Epidermal melanocyte (primary cell): Measurements from ENCODE around the gene RANBP9.

Experiments
- DNase-seq: peaks from one replicate; pipeline ENCODE4 v3.0.0; 2011; ENCODE audit warnings: low spot score; ENCODE audit not compliant: insufficient read length

Gene RANBP9

DNA sequence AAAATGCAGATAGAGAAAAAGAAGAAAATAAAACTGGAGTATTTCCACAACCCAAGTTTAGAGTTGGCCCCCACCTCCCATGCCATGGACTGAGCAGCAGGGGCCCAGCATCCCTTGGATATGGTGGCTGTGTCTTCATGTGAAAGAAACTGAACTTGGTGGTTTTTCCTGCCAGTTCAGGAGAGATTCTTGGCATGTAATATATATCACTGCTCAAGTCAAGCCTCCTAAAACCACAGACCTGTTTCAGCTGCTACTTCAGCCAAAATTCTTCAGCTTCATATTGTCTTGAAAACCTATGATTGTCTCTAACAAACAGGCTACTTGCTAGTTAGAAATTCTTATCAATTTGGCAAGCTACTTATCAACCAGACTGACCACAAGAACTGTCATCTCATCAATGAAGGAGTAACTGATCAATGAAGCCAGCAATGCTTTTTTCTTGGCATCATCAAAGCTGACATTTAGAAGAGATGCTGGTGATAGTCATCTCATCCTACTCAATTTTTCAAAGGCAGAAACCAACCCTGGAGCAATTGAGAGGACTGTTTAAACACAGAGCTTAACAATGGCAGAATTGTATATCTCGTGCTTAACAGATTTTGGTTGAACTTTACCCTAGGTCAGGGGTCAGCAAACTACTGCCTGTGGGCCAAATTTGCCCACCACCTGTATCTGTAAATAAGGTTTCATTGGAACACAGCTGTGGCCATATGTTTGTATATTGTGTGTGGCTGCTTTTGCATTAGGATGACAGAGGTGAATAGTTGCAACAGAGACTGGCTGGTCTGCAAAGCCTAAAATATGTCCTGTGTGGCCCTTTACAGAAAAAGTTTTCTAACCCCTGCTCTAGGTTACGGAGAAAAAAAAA, 106.9 kb downstream of the RANBP9 start:
- no peak for DNase-seq

DNA sequence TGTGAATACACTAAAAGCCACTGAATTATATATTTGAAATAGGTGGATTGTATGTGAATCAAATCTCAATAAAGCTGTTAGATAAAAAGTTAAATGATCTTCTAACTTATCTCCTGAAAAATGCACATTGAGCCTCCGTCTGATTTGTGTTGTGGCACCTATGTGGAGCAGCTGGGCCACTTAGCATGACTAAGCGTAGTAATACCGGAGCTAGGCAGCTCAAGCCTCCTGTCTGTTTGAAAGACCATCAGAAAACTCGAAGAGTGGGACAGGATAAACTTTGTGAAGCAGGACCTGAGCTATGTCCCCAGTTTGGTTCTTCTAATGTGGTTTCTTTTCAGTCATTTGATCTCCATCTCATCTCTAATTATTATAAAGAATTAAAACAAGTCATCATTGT, 107.5 kb downstream of the RANBP9 start:
- DNase-seq: no peak

DNA sequence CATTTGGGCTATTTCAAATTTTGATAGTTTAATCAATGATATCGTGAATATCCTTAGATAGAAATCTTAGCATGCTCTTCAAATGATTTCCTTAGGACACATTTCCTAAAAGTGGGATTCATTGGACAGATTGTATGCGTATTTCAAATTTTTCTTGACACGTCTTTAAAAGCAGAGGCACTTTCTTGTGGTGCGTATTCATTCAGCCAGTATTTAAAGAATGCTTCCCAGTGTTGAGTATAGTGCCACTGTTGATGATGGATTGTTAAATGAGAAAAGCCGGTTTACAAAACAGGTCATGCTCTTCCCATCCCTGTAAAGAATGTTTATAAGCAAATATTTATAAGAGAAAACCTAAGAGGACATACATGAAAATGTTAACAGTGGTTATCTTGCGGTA, 111.6 kb downstream of the RANBP9 start:
- DNase-seq: no peak

DNA sequence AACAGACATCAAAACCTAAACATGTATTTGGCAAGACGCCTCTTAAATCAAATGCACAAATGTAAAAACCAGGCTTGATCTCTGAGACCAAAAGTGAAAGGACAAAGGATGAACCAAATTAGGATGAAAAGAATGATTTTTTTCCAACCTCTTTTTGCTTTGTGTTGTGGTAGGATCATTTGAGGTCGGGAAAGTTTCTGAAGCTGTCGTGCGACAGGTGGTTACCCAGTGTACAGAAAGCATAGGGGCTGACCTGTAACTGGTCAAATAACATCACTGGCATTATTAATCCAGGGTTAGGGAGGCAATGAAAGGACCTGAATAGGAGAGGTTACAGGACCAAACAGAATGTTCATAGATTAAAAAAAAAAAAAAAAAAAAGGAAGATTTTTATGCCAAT, 114.6 kb downstream of the RANBP9 start:
- DNase-seq: no peak

DNA sequence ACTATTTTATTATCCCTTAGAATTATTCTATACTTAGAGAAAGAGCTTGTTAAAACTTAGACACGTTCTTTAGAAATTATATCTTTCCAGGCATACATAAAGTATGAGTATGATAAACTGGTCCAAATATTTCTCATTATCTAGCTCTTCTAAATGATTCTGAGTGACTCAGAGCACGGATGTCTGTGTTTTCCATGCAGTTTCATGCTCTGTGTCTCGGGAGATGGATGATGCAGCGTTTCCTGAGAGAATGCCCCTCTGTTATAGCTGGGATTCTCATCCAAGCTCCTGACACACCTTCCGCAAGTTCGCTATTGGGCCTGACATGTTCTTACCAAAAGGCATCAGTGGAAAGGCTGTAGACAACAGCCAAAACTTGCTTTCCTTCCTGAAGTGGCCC, 117.9 kb downstream of the RANBP9 start:
- DNase-seq: no peak

DNA sequence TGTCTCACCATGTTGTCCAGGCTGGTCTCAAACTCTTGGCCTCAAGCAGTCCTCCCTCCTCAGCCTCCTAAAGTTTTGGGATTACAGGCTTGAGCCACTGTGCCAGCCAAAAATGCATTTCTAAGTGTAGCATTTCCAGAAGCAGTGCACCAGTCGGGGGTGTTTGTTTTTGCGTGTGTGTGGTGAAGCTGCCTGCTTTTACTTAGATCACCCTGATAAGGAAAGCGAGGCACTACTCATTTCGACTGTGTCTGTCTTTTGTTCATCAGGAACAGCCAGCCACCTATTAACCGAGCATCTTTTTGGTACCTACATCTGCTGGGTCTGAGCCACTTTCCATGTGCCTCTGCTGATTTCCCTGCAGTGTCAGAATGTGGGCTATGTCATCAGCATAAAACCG, 118.5 kb downstream of the RANBP9 start:
- DNase-seq: no peak

DNA sequence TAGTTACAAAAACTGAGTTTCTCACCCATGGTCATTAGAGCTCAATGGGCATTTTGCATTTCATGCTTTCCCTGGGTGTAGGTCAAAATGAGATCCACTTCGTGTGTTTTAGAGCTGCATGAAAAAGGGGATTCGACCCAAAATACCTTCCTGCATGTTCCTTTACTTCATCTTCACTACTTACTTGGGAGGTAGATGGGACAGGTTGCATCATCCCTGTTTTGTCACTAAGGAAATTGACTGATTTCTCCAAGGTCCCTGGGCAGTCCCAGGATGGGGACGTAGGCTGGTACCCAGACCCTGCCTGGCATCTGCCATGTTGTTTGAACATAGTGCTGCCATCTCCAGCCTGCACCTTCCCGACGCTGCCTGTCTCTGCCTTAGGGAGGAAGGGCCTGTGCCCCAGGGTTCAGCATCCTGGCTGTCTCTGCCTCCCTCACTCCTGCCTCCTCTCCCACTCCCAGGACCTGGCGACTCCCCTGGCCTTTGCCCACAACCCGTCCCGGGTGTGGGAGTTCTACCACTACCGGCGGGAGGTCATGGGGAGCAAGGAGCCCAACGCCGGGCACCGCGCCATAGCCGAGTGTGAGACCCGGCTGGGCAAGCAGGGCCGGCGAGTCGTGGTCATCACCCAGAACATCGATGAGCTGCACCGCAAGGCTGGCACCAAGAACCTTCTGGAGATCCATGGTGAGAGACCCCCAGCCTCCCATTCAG, 120.3 kb downstream of the RANBP9 start:
- no peak for DNase-seq

DNA sequence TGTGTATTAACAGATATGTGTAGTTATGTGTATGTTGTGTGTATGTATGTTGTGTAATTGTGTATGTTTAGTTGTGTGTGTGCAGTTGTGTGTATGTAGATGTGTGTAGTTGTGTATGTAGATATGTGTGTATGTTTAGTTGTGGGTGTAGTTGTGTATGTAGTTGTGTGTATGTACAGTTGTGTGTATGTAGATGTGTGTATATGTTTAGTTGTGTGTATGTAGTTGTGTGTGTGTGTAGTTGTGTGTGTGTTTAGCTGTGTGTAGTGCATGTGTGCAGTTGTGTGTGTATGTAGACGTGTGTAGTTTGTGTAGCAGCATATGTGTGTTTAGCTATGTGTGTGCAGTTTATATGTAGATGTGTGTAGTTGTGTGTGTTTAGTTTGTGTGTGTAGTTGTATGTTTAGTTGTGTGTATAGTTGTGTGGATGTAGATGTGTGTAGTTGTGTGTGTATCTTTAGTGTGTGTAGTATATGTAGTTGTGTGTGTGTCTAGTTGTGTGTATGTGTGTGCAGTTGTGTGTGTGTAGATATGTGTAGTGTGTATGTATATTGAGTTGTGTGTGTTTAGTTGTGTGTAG, 121.0 kb downstream of the RANBP9 start:
- DNase-seq: no peak

DNA sequence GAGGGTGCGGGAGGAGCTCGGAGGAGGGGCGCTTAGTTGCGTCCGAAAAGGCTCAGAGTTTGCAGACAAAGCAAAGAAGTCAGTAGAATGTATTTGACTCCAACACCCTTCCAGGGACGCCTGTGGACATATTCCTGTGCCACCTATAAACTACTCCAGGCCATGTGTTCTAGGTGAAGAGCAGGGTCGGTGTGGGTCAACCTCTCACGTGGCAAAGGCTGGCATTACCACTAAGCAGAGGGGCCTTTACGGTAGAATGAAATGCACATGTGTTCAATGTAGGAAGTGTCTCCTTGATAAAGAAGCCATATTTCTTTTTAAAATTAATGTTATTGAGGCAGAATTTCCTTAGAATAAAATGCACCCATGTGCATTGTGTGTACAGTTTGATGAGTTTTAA, 121.8 kb downstream of the RANBP9 start:
- DNase-seq: no peak

DNA sequence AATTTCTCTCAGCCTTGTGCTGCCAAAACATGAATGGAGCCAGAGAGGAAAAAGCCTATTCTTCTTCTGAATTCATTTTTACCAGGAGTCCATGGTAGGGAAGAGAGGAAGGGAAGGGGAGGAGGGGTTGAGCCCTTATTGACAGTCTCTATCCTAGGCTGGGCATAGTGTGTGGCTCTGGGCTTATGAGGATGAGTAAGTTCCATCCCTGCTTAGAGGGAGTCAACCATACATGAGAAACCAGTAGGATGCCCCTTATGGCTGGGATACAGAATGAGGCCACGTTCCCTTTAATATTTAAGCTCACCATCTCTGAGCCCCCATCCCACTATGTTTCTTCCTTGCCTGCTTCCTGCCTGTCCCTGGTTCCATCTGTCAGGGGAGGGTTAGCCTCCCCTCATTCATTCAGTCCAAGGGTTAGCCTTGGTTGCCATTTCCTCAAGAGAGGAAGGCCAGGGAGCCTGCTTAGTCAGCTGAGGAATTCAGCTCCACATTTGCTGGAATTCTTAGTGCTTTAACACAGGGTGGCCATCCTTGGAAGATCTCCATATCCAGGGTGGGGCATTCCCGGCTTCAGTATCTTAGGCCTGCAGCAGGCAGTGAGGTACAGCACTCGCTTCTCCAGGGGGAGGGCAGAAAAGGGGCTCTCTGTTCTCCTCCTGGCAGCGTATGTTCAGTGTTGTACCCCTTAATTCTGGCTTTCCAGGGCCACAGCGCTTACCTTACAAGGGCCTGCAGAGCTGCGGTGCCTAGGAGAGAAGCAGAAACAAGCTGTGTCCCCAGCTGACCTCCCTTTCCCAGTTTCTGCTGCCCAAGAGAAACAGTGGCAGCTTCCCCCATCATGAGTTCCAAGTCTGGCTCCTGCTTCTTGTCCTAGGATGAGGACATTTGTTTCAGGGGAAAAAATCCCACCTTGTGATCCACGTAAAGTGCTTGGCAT, 124.8 kb downstream of the RANBP9 start:
- no peak for DNase-seq

DNA sequence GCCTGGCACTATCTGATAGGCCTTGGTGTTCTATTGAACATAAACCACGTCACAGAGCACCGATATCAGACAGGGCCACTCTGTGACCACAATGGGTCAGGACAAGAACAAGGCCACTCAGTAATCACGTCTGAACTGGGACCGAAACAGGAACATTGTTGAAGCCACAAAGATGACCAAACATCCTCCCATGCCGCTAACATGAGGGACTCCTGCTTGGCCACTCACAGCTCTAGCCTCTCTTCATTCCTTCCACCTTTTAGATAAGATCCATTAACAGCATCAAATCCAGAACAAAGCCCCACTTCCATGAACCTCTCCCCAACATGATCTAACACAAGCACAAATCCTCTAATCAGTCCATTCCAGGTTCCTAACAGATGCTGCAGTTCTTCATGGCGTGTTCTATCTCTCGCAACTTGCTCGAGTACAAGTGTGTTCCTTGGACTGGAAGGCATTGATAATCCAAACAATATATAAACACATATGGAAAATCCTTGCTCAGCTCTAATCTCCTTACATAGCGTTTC, 129.9 kb downstream of the RANBP9 start:
- DNase-seq: no peak

DNA sequence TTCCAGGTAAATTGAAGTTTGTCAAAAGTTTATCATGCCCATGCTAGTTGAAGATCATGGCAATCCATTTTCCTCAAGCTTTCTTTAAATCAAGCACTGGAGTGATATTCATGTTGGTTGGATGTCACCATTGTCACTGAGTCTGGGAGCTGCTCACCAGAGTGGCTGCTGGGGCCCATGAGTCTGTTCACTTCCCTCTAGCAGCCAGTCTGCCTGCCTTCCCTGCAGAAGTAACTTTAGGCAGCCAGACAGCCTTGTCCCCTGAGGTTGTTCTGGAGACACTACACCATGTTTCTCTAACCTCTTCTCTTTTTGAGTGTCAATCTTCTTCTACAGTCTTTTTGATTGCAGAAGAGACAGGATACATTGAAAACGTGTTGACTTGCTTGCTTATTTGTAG, 131.7 kb downstream of the RANBP9 start:
- DNase-seq: no peak

DNA sequence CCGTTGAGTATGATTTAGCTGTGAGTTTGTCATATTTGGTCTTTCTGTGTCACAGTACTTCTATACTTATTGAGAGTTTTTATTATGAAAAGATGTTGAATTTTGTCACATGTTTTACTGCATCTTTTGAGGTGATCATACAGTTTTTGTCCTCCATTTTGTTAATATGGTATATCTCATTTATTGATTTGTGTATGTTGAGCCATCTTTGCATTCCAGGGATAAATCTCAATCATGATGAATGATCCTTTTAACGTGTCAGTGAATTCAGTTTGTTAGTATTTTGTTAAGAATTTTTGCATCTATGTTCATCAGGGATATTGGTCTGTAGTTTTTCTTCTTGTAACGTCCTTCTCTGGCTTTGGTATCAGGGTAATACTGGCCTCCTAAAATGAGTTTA, 133.7 kb downstream of the RANBP9 start:
- DNase-seq: no peak

DNA sequence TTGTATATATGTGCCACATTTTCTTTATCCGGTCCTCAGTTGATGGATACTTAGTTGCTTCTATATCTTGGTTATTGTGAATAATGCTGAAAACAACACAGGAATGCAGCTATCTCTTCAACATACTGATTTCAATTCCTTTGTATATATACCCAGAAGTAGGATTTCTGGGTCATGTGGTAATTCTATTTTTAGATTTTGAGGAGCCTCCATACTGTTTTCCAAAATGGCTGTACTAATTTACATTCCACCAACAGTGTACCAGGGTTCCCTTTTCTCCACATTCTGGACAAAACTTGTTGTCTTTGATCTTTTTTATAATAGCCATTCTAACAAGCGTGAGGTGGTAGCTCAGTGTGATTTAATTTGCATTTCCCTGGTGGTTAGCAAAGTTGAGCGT, 135.6 kb downstream of the RANBP9 start:
- DNase-seq: no peak

DNA sequence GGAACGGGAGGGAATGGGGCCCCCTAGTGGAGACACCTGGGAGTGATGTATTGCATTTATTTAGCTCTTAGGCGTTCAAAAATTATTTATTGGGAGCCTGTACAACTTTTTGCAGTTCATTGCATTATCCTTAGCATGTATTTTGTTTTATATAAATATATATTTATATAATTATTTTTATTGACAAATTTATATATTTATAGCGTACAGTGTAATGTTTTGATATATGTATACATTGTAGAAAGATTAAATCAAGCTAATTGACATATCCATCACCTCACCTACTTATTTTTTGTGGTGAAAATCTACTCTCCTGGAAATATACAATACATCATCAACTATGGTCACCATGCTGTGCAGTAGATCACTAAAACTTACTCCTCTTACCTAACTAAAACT, 136.3 kb downstream of the RANBP9 start:
- no peak for DNase-seq

DNA sequence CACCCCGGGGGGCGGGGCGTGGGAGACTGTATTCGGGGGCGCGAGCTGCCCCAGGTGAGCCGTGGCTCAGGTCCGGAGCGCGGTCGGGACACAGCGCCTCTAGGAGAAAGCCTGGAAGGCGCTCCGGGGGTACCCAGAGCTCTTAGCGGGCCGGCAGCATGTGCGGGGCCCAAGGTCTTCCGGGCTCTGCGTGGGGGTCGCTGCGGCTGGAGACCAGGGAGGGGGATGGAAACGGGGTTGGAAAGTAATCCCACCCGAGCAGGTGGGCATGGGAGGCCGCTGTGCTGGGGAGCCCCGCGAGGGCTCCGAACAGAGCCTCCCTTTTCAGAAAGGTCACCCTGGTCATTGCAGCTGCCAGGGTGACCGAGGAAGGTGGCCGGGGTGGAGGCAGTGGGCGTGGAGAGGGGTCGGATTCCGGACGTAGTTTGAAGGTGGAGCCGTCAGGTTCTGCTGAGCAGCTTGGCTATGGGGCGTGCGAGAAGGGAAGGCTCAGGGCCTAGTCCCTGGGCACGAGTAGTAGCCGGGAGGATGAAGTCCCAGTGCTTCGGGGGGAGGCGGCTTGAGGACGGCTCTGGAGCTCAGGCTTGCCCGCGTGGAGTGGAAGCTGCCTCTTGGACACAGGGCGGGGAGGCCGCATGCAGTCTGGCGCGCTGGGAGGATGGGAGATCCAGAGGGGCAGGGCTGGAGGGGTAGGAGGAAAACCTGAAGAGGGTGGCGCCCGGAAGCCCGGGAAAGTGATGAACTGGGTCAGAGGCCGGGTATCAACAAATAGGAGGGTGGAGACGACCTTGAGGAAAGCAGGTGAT, 136.9 kb downstream of the RANBP9 start, which contains the start of gene SIRT5:
SIRT5 (plus strand) TSS at position 31 of the 806 bp plus-strand sequence. CDS start 9,510 bp downstream, outside the sequence.
- DNase-seq: peak; percentile 46

DNA sequence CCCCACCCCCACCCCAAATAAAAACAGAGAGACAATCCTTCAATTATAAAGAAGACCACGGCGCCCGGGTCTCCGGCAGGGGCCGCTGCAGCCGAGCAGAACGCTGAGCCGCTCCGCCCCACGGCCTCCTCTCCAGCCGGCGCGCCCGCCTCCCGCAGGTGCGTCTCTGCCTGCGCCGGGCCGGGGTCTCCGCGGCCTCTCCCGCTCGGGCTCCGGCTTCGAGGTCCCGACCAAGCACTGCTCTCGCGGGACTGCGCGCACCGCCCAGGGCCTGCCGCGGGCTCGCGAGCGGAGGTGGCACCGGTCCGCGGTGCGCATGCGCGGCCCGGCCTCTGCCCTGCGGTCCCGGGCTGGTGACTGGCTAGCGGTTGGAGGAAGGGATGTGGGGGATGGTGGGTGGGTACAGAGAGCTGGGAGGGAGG, 137.5 kb downstream of the RANBP9 start:
- peak; percentile 96 for DNase-seq

DNA sequence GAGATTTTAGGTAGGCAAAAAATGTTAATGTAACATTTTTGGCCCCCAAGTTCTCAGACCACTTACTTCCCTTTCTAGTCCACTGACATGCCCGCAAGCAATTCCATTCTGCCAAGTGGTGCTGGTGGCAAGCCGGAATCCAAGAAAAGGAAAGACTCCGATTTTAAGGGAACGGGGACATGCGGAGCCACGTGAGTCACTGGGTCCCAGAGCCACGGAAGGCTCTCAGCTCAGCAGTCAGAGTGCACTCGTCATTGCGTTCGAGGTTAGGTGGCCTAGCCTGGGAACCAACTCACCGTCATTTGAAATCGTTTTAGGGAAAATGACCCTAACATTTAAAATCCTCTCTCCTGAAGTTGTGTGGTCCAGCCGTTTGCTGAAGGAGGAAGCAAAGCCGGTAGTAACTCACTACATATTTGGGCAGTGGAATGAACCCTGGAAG, 137.9 kb downstream of the RANBP9 start:
- DNase-seq: no peak

DNA sequence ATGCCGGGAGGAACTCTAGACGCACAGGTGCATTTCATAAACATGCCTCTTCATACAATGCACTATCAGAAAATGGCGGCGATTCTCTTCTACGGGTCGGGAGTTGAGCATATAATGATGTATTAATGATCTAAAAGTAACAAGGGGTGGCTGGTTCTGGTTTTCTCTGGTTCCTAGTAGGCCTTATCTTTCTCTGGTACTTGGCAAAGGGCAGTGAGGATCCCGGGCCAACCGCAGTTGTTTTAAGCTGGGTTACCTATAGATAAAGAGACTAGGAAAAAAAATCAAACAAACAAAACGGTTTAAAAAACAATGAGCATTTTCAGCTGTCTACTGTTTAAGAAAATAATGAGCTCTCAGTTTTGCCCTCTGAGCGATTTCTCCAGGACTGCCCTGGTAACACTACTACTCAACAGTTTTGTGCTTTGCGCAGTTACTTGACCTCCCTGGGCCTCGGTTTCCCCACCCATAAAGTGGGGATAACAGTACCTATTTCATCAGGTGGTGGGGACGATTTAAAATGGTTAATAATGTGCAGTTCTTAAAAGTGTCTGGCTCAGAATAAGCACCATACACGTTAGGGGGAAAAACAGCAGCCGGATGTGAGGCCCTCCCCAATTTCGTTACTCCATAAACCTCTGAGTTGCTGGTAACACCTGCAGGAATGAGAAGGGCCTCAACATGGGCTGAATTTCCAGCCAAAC, 138.5 kb downstream of the RANBP9 start:
- DNase-seq: no peak
